A549 treated with DMSO at 1 μM for 4 hours (cell line): ENCODE data around the gene PIGZ. TPM values are rescaled to one million over a fixed set of nuclear protein-coding genes. Genes with fewer than 3 reads are reported as not detected.

Experiments used
- total RNA-seq: library from RNA; stranded (reverse); fragments of 200-300 nt; extraction: Qiagen RNA extraction; gene quantifications from 5 replicates; pipeline ENCODE4 v1.2.3, GENCODE V29; 2022; ENCODE audit warnings: low read depth

Gene PIGZ
- 1.1 to 1.6 TPM (median 1.2 TPM) in 5 replicates for total RNA-seq

GRCh38 chr3:196968233-196969133 is at the start of gene PIGZ:
Gene PIGZ (minus strand): TSS chr3:196968833. CDS start chr3:196952031, 16,802 bp downstream.

GRCh38 chr3:196942226-196942914 is 26.3 kb downstream of the PIGZ start, which contains the start of gene NCBP2:
Gene NCBP2 (minus strand): TSS chr3:196942528. CDS start chr3:196942503, 25 bp downstream.

Other genes with a start within 250 kb of the PIGZ start
- gene PAK2, start 229.0 kb downstream of the PIGZ start, total RNA-seq = 32.4 to 46.2 TPM (median 40.8 TPM) in 5 replicates
- gene SENP5, start 100.9 kb downstream of the PIGZ start, total RNA-seq = 6.3 to 8.9 TPM (median 7.4 TPM) in 5 replicates
- gene NCBP2, start 26.3 kb downstream of the PIGZ start, total RNA-seq = 46.3 to 53.9 TPM (median 49.0 TPM) in 5 replicates
- gene MELTF, start 61.0 kb upstream of the PIGZ start, total RNA-seq = 46.4 to 63.5 TPM (median 58.3 TPM) in 5 replicates